ENCODE results near the gene PIK3R1. TPM values are rescaled to one million over a fixed set of nuclear protein-coding genes. Genes with fewer than 3 reads are reported as not detected.

Gene PIK3R1
- total RNA-seq, 2 donors from 2014 or later, result 29.8 to 30.2 TPM

- no peaks in the 10 kb centered on the region for H3K9me3 Mint-ChIP-seq
- peaks cover 25% of the 10 kb centered on the region for H3K4me1 Mint-ChIP-seq
- H3K27me3 Mint-ChIP-seq (ENCODE audit: insufficient read depth), result no peaks in the 10 kb centered on the region
- 37 to 73% methylated on average over 2 of the region's 2 CpGs for WGBS, 2 experiments (ENCODE audit: insufficient coverage in 1 of 2, insufficient read length in 1 of 2)
- Histone ChIP-seq H3K9me3 (ENCODE audit: control insufficient read depth, low read length) (no peaks in the 10 kb centered on the region), H3K4me3 (ENCODE audit: low read length) (no peak overlapping the region), H3K4me1 (ENCODE audit: control insufficient read depth, insufficient read depth, low read length) (no peaks in the 10 kb centered on the region), H3K27ac (ENCODE audit: low read depth, low read length) (no peak overlapping the region), H3K27me3 (ENCODE audit: control insufficient read depth, insufficient read depth, low read length, poor library complexity, severe bottlenecking) (no peaks in the 10 kb centered on the region), H3K9ac (ENCODE audit: extremely low read depth, low read length, poor library complexity, severe bottlenecking) (no peak overlapping the region), H3K36me3 (ENCODE audit: control insufficient read depth, insufficient read depth, low read length) (no peaks in the 10 kb centered on the region)
- DNase-seq, result no peak
- no peak overlapping the region for H3K4me3 Mint-ChIP-seq
- no peak overlapping the region for H3K27ac Mint-ChIP-seq
- TF ChIP-seq CTCF (conservative IDR thresholded peaks at IDR 0.05), result no peak
- no peaks in the 10 kb centered on the region for H3K36me3 Mint-ChIP-seq (ENCODE audit: low read depth)
Measured at GRCh38 chr5:68194386-68194785, 21.2 kb upstream of the PIK3R1 start.

GRCh38 chr5:68195137-68195536 lies 20.4 kb upstream of the PIK3R1 start:
- H3K9me3 ChIP-seq (ENCODE audit: control insufficient read depth, low read length), result no peaks in the 10 kb centered on the region
- H3K27me3 ChIP-seq (ENCODE audit: control insufficient read depth, insufficient read depth, low read length, poor library complexity, severe bottlenecking), result no peaks in the 10 kb centered on the region
- TF ChIP-seq CTCF (conservative IDR thresholded peaks at IDR 0.05), result no peak
- H3K36me3 Mint-ChIP-seq (ENCODE audit: low read depth), result no peaks in the 10 kb centered on the region
- no peaks in the 10 kb centered on the region for H3K36me3 ChIP-seq (ENCODE audit: control insufficient read depth, insufficient read depth, low read length)
- no peak overlapping the region for H3K4me3 ChIP-seq (ENCODE audit: low read length)
- no peaks in the 10 kb centered on the region for H3K27me3 Mint-ChIP-seq (ENCODE audit: insufficient read depth)
- H3K4me3 Mint-ChIP-seq, result no peak overlapping the region
- no peak overlapping the region for H3K27ac Mint-ChIP-seq
- no peaks in the 10 kb centered on the region for H3K9me3 Mint-ChIP-seq
- no peaks in the 10 kb centered on the region for H3K4me1 ChIP-seq (ENCODE audit: control insufficient read depth, insufficient read depth, low read length)
- no peak for DNase-seq
- 98 to 100% methylated on average over 2 to 3 of the region's 3 CpGs for WGBS, 2 experiments (ENCODE audit: insufficient coverage in 1 of 2, insufficient read length in 1 of 2)
- H3K9ac ChIP-seq (ENCODE audit: extremely low read depth, low read length, poor library complexity, severe bottlenecking), result no peak overlapping the region
- H3K27ac ChIP-seq (ENCODE audit: low read depth, low read length), result no peak overlapping the region
- peaks cover 22% of the 10 kb centered on the region for H3K4me1 Mint-ChIP-seq

- Mint-ChIP-seq H3K4me3 (no peak overlapping the region), H3K9me3 (no peaks in the 10 kb centered on the region), H3K27ac (no peak overlapping the region), H3K4me1 (peaks cover 19% of the 10 kb centered on the region), H3K36me3 (ENCODE audit: low read depth) (no peaks in the 10 kb centered on the region), H3K27me3 (ENCODE audit: insufficient read depth) (no peaks in the 10 kb centered on the region)
- Histone ChIP-seq H3K4me3 (ENCODE audit: low read length) (no peak overlapping the region), H3K4me1 (ENCODE audit: control insufficient read depth, insufficient read depth, low read length) (no peaks in the 10 kb centered on the region), H3K36me3 (ENCODE audit: control insufficient read depth, insufficient read depth, low read length) (no peaks in the 10 kb centered on the region), H3K27me3 (ENCODE audit: control insufficient read depth, insufficient read depth, low read length, poor library complexity, severe bottlenecking) (no peaks in the 10 kb centered on the region), H3K9ac (ENCODE audit: extremely low read depth, low read length, poor library complexity, severe bottlenecking) (no peak overlapping the region), H3K9me3 (ENCODE audit: control insufficient read depth, low read length) (no peaks in the 10 kb centered on the region), H3K27ac (ENCODE audit: low read depth, low read length) (no peak overlapping the region)
- no peak for DNase-seq
- no peak for TF ChIP-seq CTCF (conservative IDR thresholded peaks at IDR 0.05)
- 93 to 100% methylated on average over 3 to 6 of the region's 6 CpGs for WGBS, 2 experiments (ENCODE audit: insufficient coverage in 1 of 2, insufficient read length in 1 of 2)
Measured at GRCh38 chr5:68196876-68197275, 18.7 kb upstream of the PIK3R1 start.
